AG08396 (cell line): ENCODE results near the gene SKAP2.

ENCODE experiments used
- DNase-seq: peaks from one replicate; pipeline ENCODE4 v3.0.0; 2012; ENCODE audit warnings: low spot score, mixed read lengths

Gene SKAP2

GRCh38 chr7:26633557-26633956, 230.8 kb downstream of the SKAP2 start:
- DNase-seq, result no peak

- DNase-seq, result no peak
Observed at GRCh38 chr7:26631601-26632000, 232.8 kb downstream of the SKAP2 start.

GRCh38 chr7:26630941-26631580, 233.3 kb downstream of the SKAP2 start:
- no peak for DNase-seq

GRCh38 chr7:26630361-26630760, 234.0 kb downstream of the SKAP2 start:
- no peak for DNase-seq

GRCh38 chr7:26629696-26630095, 234.7 kb downstream of the SKAP2 start:
- DNase-seq, result no peak

- DNase-seq, result no peak
Observed at GRCh38 chr7:26627891-26628341, 236.5 kb downstream of the SKAP2 start.

- DNase-seq, result no peak
Observed at GRCh38 chr7:26627221-26627620, 237.2 kb downstream of the SKAP2 start.

GRCh38 chr7:26626687-26627086, 237.7 kb downstream of the SKAP2 start:
- no peak for DNase-seq

GRCh38 chr7:26626156-26626555, 238.2 kb downstream of the SKAP2 start:
- DNase-seq, result no peak

GRCh38 chr7:26625286-26625685, 239.1 kb downstream of the SKAP2 start:
- DNase-seq, result no peak

GRCh38 chr7:26624839-26625238, 239.6 kb downstream of the SKAP2 start:
- no peak for DNase-seq

- no peak for DNase-seq
Observed at GRCh38 chr7:26624431-26624830, 240.0 kb downstream of the SKAP2 start.

- DNase-seq, result no peak
Observed at GRCh38 chr7:26620352-26620751, 244.0 kb downstream of the SKAP2 start.

- DNase-seq, result no peak
Observed at GRCh38 chr7:26619348-26619984, 244.9 kb downstream of the SKAP2 start.

- DNase-seq, result no peak
Observed at GRCh38 chr7:26618898-26619297, 245.5 kb downstream of the SKAP2 start.

- DNase-seq, result no peak
Observed at GRCh38 chr7:26618449-26618848, 245.9 kb downstream of the SKAP2 start.
